IMR-90 (cell line): ENCODE results near the gene RPS6KB1. TPM values are rescaled to one million over a fixed set of nuclear protein-coding genes. Genes with fewer than 3 reads are reported as not detected.
"Not testable (repeated sequence)": the region's sequence is repeated elsewhere in the genome, so short reads cannot be mapped to it uniquely, and the experiment has no call there.

Experiments
- ATAC-seq: fragments of 200-7000 bp; cut with Tn5 transposase; 2 replicates; pipeline ENCODE4 v1.9.1; 2020; ENCODE audit warnings: low read depth, mild to moderate bottlenecking, moderate library complexity
- BruUV-seq: library from RNA; stranded (reverse); fragments of 400-500 nt; replicated peaks from 2 replicates; lab custom pipeline; 2021; lab: Mats Ljungman, UMichigan
- CTCF ChIA-PET: fragments of 300-600 bp; formaldehyde crosslinking; extraction: SDS; loops from one replicate; lab custom pipeline; 2021; ENCODE audit warnings: antibody characterized with exemption; lab: Yijun Ruan, JAX
- POLR2A ChIA-PET: fragments of 300-600 bp; sonication (Branson Sonifier 250); formaldehyde crosslinking; loops from one replicate; lab custom pipeline; 2022; ENCODE audit warnings: antibody characterized with exemption; ENCODE audit not compliant: unreplicated experiment; lab: Charles Lee
- DNase-seq: peaks from one replicate; pipeline ENCODE4 v3.0.0; 2013
- H2AFZ ChIP-seq: replicated peaks from 2 replicates; pipeline ENCODE3; 2013; ENCODE audit warnings: low read length, mild to moderate bottlenecking; ENCODE audit not compliant: poor library complexity
- H2AK5ac ChIP-seq: 2 replicates; pipeline ENCODE4 v1.6.1; 2013; ENCODE audit warnings: low read depth, low read length, inconsistent platforms
- H2AK9ac ChIP-seq: replicated peaks from 2 replicates; pipeline ENCODE3; 2013; ENCODE audit warnings: mild to moderate bottlenecking, low read depth, low read length, moderate library complexity; ENCODE audit not compliant: poor library complexity
- H2BK120ac ChIP-seq: 2 replicates; pipeline ENCODE4 v1.6.1; 2013; ENCODE audit warnings: low read depth, low read length, inconsistent platforms
- H2BK15ac ChIP-seq: 3 replicates; pipeline ENCODE4 v1.6.1; 2013; ENCODE audit warnings: low read depth, low read length, inconsistent platforms
- H2BK20ac ChIP-seq: 2 replicates; pipeline ENCODE4 v1.6.1; 2013; ENCODE audit warnings: low read depth, mild to moderate bottlenecking, inconsistent platforms, low read length, moderate library complexity
- H2BK5ac ChIP-seq: 2 replicates; pipeline ENCODE4 v1.6.1; 2013; ENCODE audit warnings: mild to moderate bottlenecking, low read depth, low read length, inconsistent platforms; ENCODE audit not compliant: poor library complexity, severe bottlenecking
- H3K14ac ChIP-seq: replicated peaks from 2 replicates; pipeline ENCODE4 v1.6.1; 2013; ENCODE audit warnings: low read depth, low read length, inconsistent platforms
- H3K18ac ChIP-seq: 2 replicates; pipeline ENCODE4 v1.6.1; 2013; ENCODE audit warnings: low read depth, low read length, control low read depth
- H3K23ac ChIP-seq: 2 replicates; pipeline ENCODE4 v1.6.1; 2013; ENCODE audit warnings: low read depth, low read length, inconsistent platforms
- H3K27ac ChIP-seq: 2 replicates; pipeline ENCODE4 v1.5.1; 2013; ENCODE audit warnings: mild to moderate bottlenecking, control low read depth, low read length; ENCODE audit not compliant: insufficient read depth
- H3K27me3 ChIP-seq: 2 replicates; pipeline ENCODE4 v1.6.1; 2013; ENCODE audit warnings: low read length; ENCODE audit not compliant: control insufficient read depth, insufficient read depth
- H3K36me3 ChIP-seq: 2 replicates; pipeline ENCODE4 v1.6.1; 2013; ENCODE audit warnings: low read length, mixed read lengths; ENCODE audit not compliant: control insufficient read depth, insufficient read depth
- H3K4ac ChIP-seq: 2 replicates; pipeline ENCODE4 v1.6.1; 2013; ENCODE audit warnings: low read depth, low read length, inconsistent platforms
- H3K4me1 ChIP-seq: 2 replicates; pipeline ENCODE4 v1.6.1; 2013; ENCODE audit warnings: low read length, mixed read lengths; ENCODE audit not compliant: control insufficient read depth, insufficient read depth
- H3K4me2 ChIP-seq: 2 replicates; pipeline ENCODE4 v1.6.1; 2013; ENCODE audit warnings: low read depth, mild to moderate bottlenecking, control low read depth, low read length, moderate library complexity
- H3K4me3 ChIP-seq: 2 replicates; pipeline ENCODE4 v1.5.1; 2013; ENCODE audit warnings: low read depth, mild to moderate bottlenecking, control low read depth, low read length, moderate library complexity; ENCODE audit not compliant: insufficient read depth
- H3K56ac ChIP-seq: 2 replicates; pipeline ENCODE4 v1.6.1; 2013; ENCODE audit warnings: low read length, inconsistent platforms; ENCODE audit not compliant: insufficient read depth; ENCODE audit errors: extremely low read depth
- H3K79me1 ChIP-seq, 2 experiments: 2 replicates each; pipeline ENCODE4 v1.6.1; 2013; ENCODE audit warnings: low read length in 2 of 2, inconsistent platforms in 1 of 2, low read depth in 1 of 2
- H3K9ac ChIP-seq: 2 replicates; pipeline ENCODE4 v1.6.1; 2013; ENCODE audit warnings: low read depth, low read length, control low read depth
- H3K9me1 ChIP-seq: 2 replicates; pipeline ENCODE4 v1.6.1; 2013; ENCODE audit warnings: low read length, inconsistent platforms; ENCODE audit not compliant: insufficient read depth
- H3K9me3 ChIP-seq: 2 replicates; pipeline ENCODE4 v1.6.1; 2013; ENCODE audit warnings: low read length; ENCODE audit not compliant: control insufficient read depth, insufficient read depth
- H4K20me1 ChIP-seq: 2 replicates; pipeline ENCODE4 v1.6.1; 2013; ENCODE audit warnings: low read length, inconsistent platforms; ENCODE audit not compliant: insufficient read depth
- H4K5ac ChIP-seq: 2 replicates; pipeline ENCODE4 v1.6.1; 2013; ENCODE audit warnings: mild to moderate bottlenecking, low read depth, low read length, control low read depth
- H4K8ac ChIP-seq, 2 experiments: 2 replicates each; pipeline ENCODE4 v1.6.1; 2013; ENCODE audit warnings: low read depth in 2 of 2, low read length in 2 of 2, control low read depth in 1 of 2, inconsistent platforms in 1 of 2
- H4K91ac ChIP-seq: 2 replicates; pipeline ENCODE4 v1.6.1; 2013; ENCODE audit warnings: low read depth, low read length, inconsistent platforms; ENCODE audit not compliant: insufficient read depth
- WGBS, 2 experiments: methylation state at CpG; one replicate each; pipeline versions ENCODE4 v1.1.5 to v1.1.7; 2013; ENCODE audit warnings: missing lambda C conversion rate in 2 of 2; ENCODE audit not compliant: insufficient read length in 1 of 2; ENCODE audit errors: extremely low coverage in 2 of 2; 5-methylcytosine and 5-hydroxymethylcytosine counted together
- dilution Hi-C: fragments of 300-500 bp; cut with HindIII; formaldehyde crosslinking; loops from one replicate; pipeline ENCODE4 v1.14.3; 2018; ENCODE audit warnings: low sequenced_read_pairs; ENCODE audit not compliant: unreplicated experiment
- in situ Hi-C: fragments of 300-500 bp; cut with MboI; formaldehyde crosslinking; loops from 3 replicates; pipeline ENCODE4 v1.14.3; 2019; ENCODE audit warnings: low sequenced_read_pairs, inconsistent platforms, mixed read lengths
- intact Hi-C: fragments of 100-400 bp; cut with micrococcal nuclease; formaldehyde crosslinking; loops from 2 replicates; pipeline ENCODE4 v1.10.0; 2022
- polyA plus RNA-seq, 3 experiments: library from polyadenylated mRNA; depleted of rRNA; stranded (reverse); fragments of >200 nt; gene quantifications; 2 replicates each; pipeline ENCODE4 v1.2.3, GENCODE V29; 2012; ENCODE audit warnings: low replicate concordance in 1 of 3
- total RNA-seq: library from RNA; depleted of rRNA; stranded (reverse); fragments of >200 nt; gene quantifications from 2 replicates; pipeline ENCODE4 v1.2.3, GENCODE V29; 2012

Gene RPS6KB1
- total and polyA plus RNA-seq, 2 of the 4 experiments (the other 2 are of a cell fraction) = 11.7 to 20.3 TPM

GRCh38 chr17:59975166-59975565, 82.2 kb downstream of the RPS6KB1 start:
- H3K79me1 ChIP-seq, H3K27me3 ChIP-seq, H2AK9ac ChIP-seq, H2BK5ac ChIP-seq, H4K8ac ChIP-seq, H2BK20ac ChIP-seq, POLR2A ChIA-PET, H3K36me3 ChIP-seq, intact Hi-C loops, H4K5ac ChIP-seq, BruUV-seq, H3K27ac ChIP-seq, H3K9me1 ChIP-seq, H4K20me1 ChIP-seq, H3K4me3 ChIP-seq, H3K4me1 ChIP-seq, H3K4me2 ChIP-seq, H3K14ac ChIP-seq, H3K56ac ChIP-seq, H3K4ac ChIP-seq, in situ Hi-C loops, CTCF ChIA-PET, H3K18ac ChIP-seq, H2AK5ac ChIP-seq, H2BK120ac ChIP-seq, dilution Hi-C loops, H3K23ac ChIP-seq, H2BK15ac ChIP-seq, ATAC-seq, DNase-seq, H3K9ac ChIP-seq, H4K91ac ChIP-seq, H3K9me3 ChIP-seq, H2AFZ ChIP-seq: not testable (repeated sequence)
- 100% methylated on average over 1 of the region's 6 CpGs; no CpG with 5 or more reads in 1 of the 2 experiments for WGBS, 2 experiments

DNA sequence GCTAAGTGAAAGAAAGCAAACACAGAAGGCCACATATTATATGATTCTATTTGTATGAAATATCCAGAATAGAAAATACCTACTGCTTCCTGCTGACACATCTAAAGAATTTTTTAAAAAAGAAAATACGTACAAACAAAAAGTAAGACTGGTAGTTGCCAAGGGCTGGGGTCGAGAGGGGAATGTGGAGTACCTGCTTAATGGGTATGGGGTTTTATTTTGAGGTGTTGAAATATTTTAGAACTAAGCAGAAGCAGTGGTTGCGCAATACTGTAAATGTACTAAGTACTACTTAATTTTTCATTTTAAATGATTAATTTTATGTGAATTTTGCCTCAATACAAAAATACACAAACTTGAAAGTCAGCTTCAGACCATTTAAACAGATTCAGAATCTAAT, 103.7 kb downstream of the RPS6KB1 start:
- CTCF ChIA-PET, H3K27ac ChIP-seq, H2AK5ac ChIP-seq, H3K9me1 ChIP-seq, ATAC-seq, H2BK20ac ChIP-seq, H2AFZ ChIP-seq, H2BK120ac ChIP-seq, H3K9me3 ChIP-seq, H4K20me1 ChIP-seq, H3K27me3 ChIP-seq, H3K18ac ChIP-seq, H3K23ac ChIP-seq, BruUV-seq, H4K5ac ChIP-seq, intact Hi-C loops, H3K4ac ChIP-seq, H3K4me2 ChIP-seq, POLR2A ChIA-PET, H3K14ac ChIP-seq, dilution Hi-C loops, H2BK5ac ChIP-seq, H3K9ac ChIP-seq, H2AK9ac ChIP-seq, H3K79me1 ChIP-seq, H3K36me3 ChIP-seq, H2BK15ac ChIP-seq, DNase-seq, H3K4me1 ChIP-seq, H3K4me3 ChIP-seq, H3K56ac ChIP-seq, H4K8ac ChIP-seq, in situ Hi-C loops, H4K91ac ChIP-seq: not testable (repeated sequence)
- no CpG with 5 or more reads among the region's 3 CpGs for WGBS, 2 experiments
